Loucy (cell line): ENCODE data around the gene CIITA.

Experiments used
- H2AFZ ChIP-seq: fragments of 200-600 bp; sonication (generic); 2 replicates; pipeline ENCODE4 v1.6.0; 2016; ENCODE audit warnings: antibody characterized with exemption, mild to moderate bottlenecking, low read length, moderate library complexity
- H3F3A ChIP-seq: fragments of 200-600 bp; 2 replicates; pipeline ENCODE4 v1.6.0; 2016; ENCODE audit warnings: antibody characterized with exemption, low read depth, mild to moderate bottlenecking
- H3K27me3 ChIP-seq: fragments of 200-600 bp; sonication (generic); 2 replicates; pipeline ENCODE4 v1.6.1; 2014; ENCODE audit warnings: low read length, mild to moderate bottlenecking; ENCODE audit not compliant: insufficient read depth, poor library complexity, severe bottlenecking
- H3K36me3 ChIP-seq: fragments of 200-600 bp; sonication (generic); 2 replicates; pipeline ENCODE4 v1.6.1; 2016; ENCODE audit warnings: low read length; ENCODE audit not compliant: insufficient read depth
- H3K4me1 ChIP-seq: fragments of 200-600 bp; sonication (generic); 2 replicates; pipeline ENCODE4 v1.5.1; 2014; ENCODE audit warnings: low read length, mild to moderate bottlenecking; ENCODE audit not compliant: insufficient read depth, poor library complexity, severe bottlenecking
- H3K4me2 ChIP-seq: fragments of 200-600 bp; sonication (generic); 2 replicates; pipeline ENCODE4 v1.6.0; 2014; ENCODE audit warnings: antibody characterized with exemption, low read length, low read depth, mild to moderate bottlenecking; ENCODE audit not compliant: poor library complexity, severe bottlenecking
- H3K4me3 ChIP-seq: fragments of 200-600 bp; sonication (generic); 2 replicates; pipeline ENCODE4 v1.5.1; 2014; ENCODE audit warnings: low read length, mild to moderate bottlenecking, mixed read lengths; ENCODE audit not compliant: poor library complexity, severe bottlenecking
- H3K79me2 ChIP-seq: fragments of 200-600 bp; sonication (generic); 2 replicates; pipeline ENCODE4 v1.6.1; 2014; ENCODE audit warnings: low read length; ENCODE audit not compliant: insufficient read depth
- H3K9ac ChIP-seq: fragments of 200-600 bp; sonication (generic); 2 replicates; pipeline ENCODE4 v1.6.0; 2014; ENCODE audit warnings: mild to moderate bottlenecking, low read depth, low read length, moderate library complexity; ENCODE audit not compliant: poor library complexity, severe bottlenecking
- H3K9me2 ChIP-seq: fragments of 200-600 bp; sonication (generic); replicated peaks from 2 replicates; pipeline ENCODE4 v1.6.1; 2016; ENCODE audit warnings: low read depth, low read length, mixed read lengths
- H3K9me3 ChIP-seq: fragments of 200-600 bp; sonication (generic); 2 replicates; pipeline ENCODE4 v1.6.1; 2014; ENCODE audit warnings: mild to moderate bottlenecking, antibody characterized with exemption, low read length, low read depth; ENCODE audit not compliant: insufficient read depth
- H4K20me1 ChIP-seq: fragments of 200-600 bp; sonication (generic); 2 replicates; pipeline ENCODE4 v1.6.0; 2014; ENCODE audit warnings: antibody characterized with exemption, low read length, mild to moderate bottlenecking; ENCODE audit not compliant: insufficient read depth, poor library complexity, severe bottlenecking
- CTCF ChIP-seq: fragments of 200-600 bp; sonication (generic); conservative IDR thresholded peaks from 2 replicates; pipeline ENCODE4 v1.5.1; 2014; ENCODE audit warnings: mild to moderate bottlenecking, antibody characterized with exemption, low read length
- EZH2phosphoT487 ChIP-seq: fragments of 200-600 bp; IDR thresholded peaks from 2 replicates; pipeline ENCODE4 v1.6.1; 2018; ENCODE audit warnings: antibody characterized with exemption, mild to moderate bottlenecking, moderate library complexity, borderline replicate concordance

CIITA gene

DNA sequence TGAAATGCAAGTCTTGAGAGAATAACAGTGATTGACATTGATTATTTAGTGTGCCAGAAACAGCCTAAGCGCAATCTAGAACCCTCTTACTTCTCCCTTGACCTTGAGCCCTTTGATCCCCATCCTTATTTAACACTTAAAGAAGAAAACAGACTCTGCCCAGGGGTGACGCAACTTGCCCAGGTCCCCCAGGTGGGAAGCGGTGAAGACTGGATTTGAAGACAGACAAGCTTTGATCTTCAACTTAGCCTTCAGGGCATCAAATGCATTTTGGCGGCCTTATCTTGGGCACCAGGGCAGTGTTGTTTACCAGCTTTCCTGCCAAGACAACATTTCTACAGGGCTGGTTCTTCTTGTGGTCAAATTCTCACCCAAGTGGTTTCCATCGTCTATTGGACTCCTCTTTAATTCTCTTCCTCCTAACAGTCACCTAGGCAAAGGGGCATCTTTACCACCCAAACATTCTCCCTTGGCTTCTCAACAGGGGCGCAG lies 8.9 kb upstream of the CIITA start:
- Histone ChIP-seq H3K27me3 (no peaks in the 10 kb centered on the region), H3K4me2 (peak overlapping the region; percentile 73), H3F3A (no peaks in the 10 kb centered on the region), H3K9me3 (no peaks in the 10 kb centered on the region), H3K9ac (peak overlapping the region; percentile 62), H3K4me3 (peak overlapping the region; percentile 63), H3K36me3 (no peaks in the 10 kb centered on the region), H3K79me2 (no peaks in the 10 kb centered on the region), H3K4me1 (peaks cover 26% of the 10 kb centered on the region), H3K9me2 (no peaks in the 10 kb centered on the region), H2AFZ (peak overlapping the region; percentile 89), H4K20me1 (no peaks in the 10 kb centered on the region)
- TF ChIP-seq EZH2phosphoT487 (no peak), CTCF (no peak)

- Histone ChIP-seq H3K79me2 (no peaks in the 10 kb centered on the region), H3K4me1 (peaks cover 26% of the 10 kb centered on the region), H2AFZ (peak overlapping the region; percentile 89), H4K20me1 (no peaks in the 10 kb centered on the region), H3K9me2 (no peaks in the 10 kb centered on the region), H3K4me3 (peak overlapping the region; percentile 63), H3K36me3 (no peaks in the 10 kb centered on the region), H3K27me3 (no peaks in the 10 kb centered on the region), H3K4me2 (peak overlapping the region; percentile 73), H3K9me3 (no peaks in the 10 kb centered on the region), H3K9ac (peak overlapping the region; percentile 62), H3F3A (no peaks in the 10 kb centered on the region)
- TF ChIP-seq EZH2phosphoT487 (no peak), CTCF (no peak)
Observed at GRCh38 chr16:10868596-10869469, 8.2 kb upstream of the CIITA start.

- no peaks in the 10 kb centered on the region for H3K36me3 ChIP-seq
- H3K27me3 ChIP-seq: no peaks in the 10 kb centered on the region
- no peak overlapping the region for H2AFZ ChIP-seq
- no peaks in the 10 kb centered on the region for H3K9me3 ChIP-seq
- H3K79me2 ChIP-seq: no peaks in the 10 kb centered on the region
- no peaks in the 10 kb centered on the region for H4K20me1 ChIP-seq
- peaks cover 26% of the 10 kb centered on the region for H3K4me1 ChIP-seq
- no peaks in the 10 kb centered on the region for H3K9me2 ChIP-seq
- H3F3A ChIP-seq: no peaks in the 10 kb centered on the region
- H3K4me3 ChIP-seq: no peak overlapping the region
- H3K9ac ChIP-seq: no peak overlapping the region
- TF ChIP-seq CTCF: no peak
- TF ChIP-seq EZH2phosphoT487: no peak
- peak overlapping the region; percentile 73 for H3K4me2 ChIP-seq
Observed at GRCh38 chr16:10870137-10870776, 6.7 kb upstream of the CIITA start.
